Mesendoderm (in vitro differentiated cells): Measurements from ENCODE around the gene IL25. TPM values are rescaled to one million over a fixed set of nuclear protein-coding genes. Genes with fewer than 3 reads are reported as not detected.
"Not testable (repeated sequence)": the region's sequence is repeated elsewhere in the genome, so short reads cannot be mapped to it uniquely, and the experiment has no call there.

ENCODE experiments used
- DNase-seq: peaks from one replicate; pipeline ENCODE4 v3.0.0; 2013
- H2AK5ac ChIP-seq: 2 replicates; pipeline ENCODE4 v1.6.1; 2013; ENCODE audit warnings: low read length, inconsistent platforms
- H2BK120ac ChIP-seq: 2 replicates; pipeline ENCODE4 v1.6.1; 2013; ENCODE audit warnings: low read depth, mild to moderate bottlenecking, low read length, moderate library complexity, mixed read lengths
- H2BK15ac ChIP-seq: replicated peaks from 2 replicates; pipeline ENCODE4 v1.6.1; 2013; ENCODE audit warnings: low read depth, mild to moderate bottlenecking, moderate library complexity
- H2BK5ac ChIP-seq: 2 replicates; pipeline ENCODE4 v1.6.1; 2013; ENCODE audit warnings: low read length, inconsistent platforms
- H3K18ac ChIP-seq: 2 replicates; pipeline ENCODE4 v1.6.1; 2013; ENCODE audit warnings: mild to moderate bottlenecking, low read length, mixed read lengths
- H3K23ac ChIP-seq: one replicate; pipeline ENCODE4 v1.6.1; 2013; ENCODE audit warnings: low read length
- H3K27ac ChIP-seq: 2 replicates; pipeline ENCODE4 v1.5.1; 2013; ENCODE audit warnings: low read depth, mild to moderate bottlenecking, inconsistent platforms, low read length, moderate library complexity
- H3K27me3 ChIP-seq: 2 replicates; pipeline ENCODE4 v1.6.1; 2013; ENCODE audit warnings: low read length, control low read depth, mild to moderate bottlenecking, inconsistent platforms; ENCODE audit not compliant: insufficient read depth, poor library complexity
- H3K36me3 ChIP-seq: 2 replicates; pipeline ENCODE4 v1.6.1; 2013; ENCODE audit warnings: low read length, inconsistent platforms; ENCODE audit not compliant: control insufficient read depth, insufficient read depth
- H3K4ac ChIP-seq: one replicate; pipeline ENCODE4 v1.6.1; 2013; ENCODE audit warnings: low read depth, mild to moderate bottlenecking, low read length, moderate library complexity
- H3K4me1 ChIP-seq: 2 replicates; pipeline ENCODE4 v1.6.1; 2013; ENCODE audit warnings: low read depth, low read length, inconsistent platforms; ENCODE audit not compliant: control insufficient read depth
- H3K4me2 ChIP-seq: 2 replicates; pipeline ENCODE4 v1.6.1; 2013; ENCODE audit warnings: low read length
- H3K4me3 ChIP-seq: 2 replicates; pipeline ENCODE4 v1.5.1; 2013; ENCODE audit warnings: mild to moderate bottlenecking, low read length
- H3K56ac ChIP-seq: one replicate; pipeline ENCODE4 v1.6.1; 2013; ENCODE audit warnings: low read length
- H3K79me1 ChIP-seq: 2 replicates; pipeline ENCODE4 v1.6.1; 2013; ENCODE audit warnings: low read length, inconsistent platforms
- H3K79me2 ChIP-seq: 2 replicates; pipeline ENCODE4 v1.6.1; 2013; ENCODE audit warnings: mild to moderate bottlenecking, low read length; ENCODE audit not compliant: control insufficient read depth, insufficient read depth
- H3K9ac ChIP-seq: 2 replicates; pipeline ENCODE4 v1.6.1; 2013; ENCODE audit warnings: low read length, inconsistent platforms
- H4K5ac ChIP-seq: one replicate; pipeline ENCODE4 v1.6.1; 2013; ENCODE audit warnings: low read length
- H4K8ac ChIP-seq: one replicate; pipeline ENCODE4 v1.6.1; 2013; ENCODE audit warnings: low read depth, mild to moderate bottlenecking, control low read depth, low read length, moderate library complexity
- WGBS: extraction: QIAGEN DNeasy Blood & Tissue Kit; methylation state at CpG from one replicate; pipeline ENCODE4 v1.1.7; 2013; ENCODE audit warnings: low lambda C conversion rate, missing lambda C conversion rate; ENCODE audit not compliant: insufficient coverage; ENCODE audit errors: extremely low coverage; 5-methylcytosine and 5-hydroxymethylcytosine counted together
- small RNA-seq: library from polyadenylated mRNA; stranded (forward); fragments of <200 nt; extraction: miRNeasy Mini kit (QIAGEN cat#:217004); gene quantifications from one replicate; pipeline ENCODE3, GENCODE V24; 2013; ENCODE audit not compliant: insufficient read depth

The IL25 gene

GRCh38 chr14:23425798-23426197 is 53.2 kb downstream of the IL25 start:
- not testable (repeated sequence) for DNase-seq, H3K9ac ChIP-seq, H3K27me3 ChIP-seq, H3K36me3 ChIP-seq, H2BK120ac ChIP-seq, H4K8ac ChIP-seq, H4K5ac ChIP-seq, H3K4me3 ChIP-seq, H2AK5ac ChIP-seq, H3K27ac ChIP-seq, H3K23ac ChIP-seq, H2BK15ac ChIP-seq, H3K56ac ChIP-seq, H3K79me1 ChIP-seq, H3K18ac ChIP-seq, H3K4me1 ChIP-seq, H3K4me2 ChIP-seq, H3K4ac ChIP-seq, H2BK5ac ChIP-seq, H3K79me2 ChIP-seq
- no CpG with 5 or more reads among the region's 6 CpGs for WGBS

Small RNAs within 50 kb of the gene (small RNA-seq; reads per million reads assigned to genes)
- gene MIR208A, result not detected
- not detected for gene MIR208B
